ENCODE data around the gene FRYL. TPM values are rescaled to one million over a fixed set of nuclear protein-coding genes. Genes with fewer than 3 reads are reported as not detected.

The FRYL gene
- total and polyA plus RNA-seq, 2 of the 8 experiments (the other 6 are each of a cell fraction or from before 2014, with no cell fraction given): 8.0 to 36.5 TPM

DNA sequence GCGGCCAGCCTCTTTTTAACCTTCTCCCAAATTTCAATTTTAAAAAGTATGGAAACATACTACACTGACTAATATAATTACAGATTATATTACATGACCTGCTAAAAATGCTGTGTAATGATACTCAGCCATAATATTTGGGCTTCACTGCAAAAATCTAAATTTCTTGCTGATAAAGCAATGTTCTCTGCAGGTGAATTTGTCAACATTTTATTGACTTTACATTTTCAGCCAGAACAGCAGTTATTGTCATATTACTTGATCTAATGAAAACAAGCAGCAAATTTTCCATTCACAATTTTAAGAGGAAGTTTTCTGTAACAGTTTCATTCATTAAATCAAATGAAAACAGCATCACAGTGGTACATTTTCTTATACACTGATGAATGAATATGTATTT, 91.1 kb downstream of the FRYL start:
- Histone ChIP-seq H2BK12ac (ENCODE audit: low read depth, low read length) (no peak overlapping the region), H3K4me2 (ENCODE audit: insufficient read depth in 1 of 2, low read depth in 2 of 2, low read length in 2 of 2) (no peak overlapping the region), H3K27ac (ENCODE audit: low read depth, low read length) (no peak overlapping the region), H3K27me3 (replicated peaks in 1 of 4; ENCODE audit: control insufficient read depth in 3 of 4, extremely low read depth in 1 of 4, insufficient read depth in 3 of 4, low read length in 3 of 4) (no peaks in the 10 kb centered on the region), H4K8ac (ENCODE audit: extremely low read depth, insufficient read depth, low read length) (no peak overlapping the region), H2BK20ac (ENCODE audit: low read length) (no peak overlapping the region), H2BK15ac (ENCODE audit: low read length) (no peak overlapping the region), H3K4me3 (ENCODE audit: extremely low read depth in 1 of 4, insufficient read depth in 2 of 4, low read depth in 3 of 4, low read length in 4 of 4) (no peak overlapping the region), H3K23ac (ENCODE audit: insufficient read length) (no peak overlapping the region), H4K91ac (replicated peaks; ENCODE audit: insufficient read length, low read length) (no peak overlapping the region), H3K56ac (replicated peaks; ENCODE audit: insufficient read length, low read depth, low read length) (no peak overlapping the region), H3K14ac (ENCODE audit: insufficient read length) (no peak overlapping the region), H3K4me1 (replicated peaks in 1 of 4; ENCODE audit: control insufficient read depth in 3 of 4, insufficient read depth in 4 of 4, low read length in 3 of 4) (peaks cover 0 to 6% (median 1%) of the 10 kb centered on the region in 4 experiments; a peak in 1 of 7 replicates), H3K79me1 (ENCODE audit: low read depth, low read length) (no peaks in the 10 kb centered on the region; the same call in 1 of the 2 replicates), H2AFZ (ENCODE audit: low read length) (no peak overlapping the region), H4K5ac (ENCODE audit: insufficient read length, low read depth, low read length) (no peak overlapping the region), H3K23me2 (ENCODE audit: low read depth, low read length) (no peaks in the 10 kb centered on the region), H2BK5ac (ENCODE audit: low read depth, low read length) (no peak overlapping the region), H3K9ac (replicated peaks in 1 of 4; ENCODE audit: extremely low read depth in 1 of 4, low read depth in 3 of 4, low read length in 3 of 4) (no peak overlapping the region), H2BK120ac (replicated peaks; ENCODE audit: low read depth, low read length) (no peak overlapping the region), H2AK5ac (ENCODE audit: low read depth, low read length) (no peak overlapping the region), H4K20me1 (replicated peaks in 1 of 2; ENCODE audit: control insufficient read depth in 1 of 2, insufficient read depth in 2 of 2, low read length in 2 of 2) (no peaks in the 10 kb centered on the region), H3K4ac (replicated peaks; ENCODE audit: insufficient read length, low read depth, low read length) (no peak overlapping the region), H3K18ac (ENCODE audit: extremely low read depth, low read length) (no peak overlapping the region), H3K9me3 (ENCODE audit: insufficient read depth in 2 of 2, low read depth in 1 of 2, low read length in 1 of 2) (no peaks in the 10 kb centered on the region), H3K79me2 (ENCODE audit: control insufficient read depth in 1 of 2, insufficient read depth in 2 of 2, low read length in 2 of 2) (peaks cover 0 to 73% of the 10 kb centered on the region in 2 experiments; a peak in 2 of 4 replicates), H3K36me3 (ENCODE audit: control insufficient read depth in 2 of 4, insufficient read depth in 4 of 4, low read length in 3 of 4) (no peaks in the 10 kb centered on the region)
- WGBS, 2 experiments (ENCODE audit: extremely low coverage in 1 of 2, insufficient coverage in 1 of 2, insufficient read length in 1 of 2, insufficient replicate concordance in 2 of 2, low coverage in 1 of 2, low lambda C conversion rate in 2 of 2, missing lambda C conversion rate in 1 of 2): 92% methylated on average over 1 of the region's 1 CpG; no CpG with 5 or more reads in 1 of the 2 experiments
- ChIA-PET POLR2A (ENCODE audit: partially characterized antibody) (no interaction called here), CTCF (ENCODE audit: partially characterized antibody) (no interaction called here)
- DNase-seq (ENCODE audit: low read depth in 1 of 2, low spot score in 2 of 2) (no peak), FAIRE-seq (no peak)
- TF ChIP-seq CHD2 (IDR thresholded peaks at IDR 0.05; ENCODE audit: low read length) (no peak), BACH1 (IDR thresholded peaks at IDR 0.05; ENCODE audit: low read length) (no peak), CBX8 (IDR thresholded peaks at IDR 0.05; ENCODE audit: borderline replicate concordance, low read depth, low read length) (no peak), CREB1 (IDR thresholded peaks at IDR 0.05) (no peak), RBBP5 (IDR thresholded peaks at IDR 0.05; ENCODE audit: borderline replicate concordance, low read depth, low read length) (no peak), KDM1A (IDR thresholded peaks at IDR 0.05; ENCODE audit: borderline replicate concordance, low read length) (no peak), KDM5A (IDR thresholded peaks at IDR 0.05; ENCODE audit: low read length) (no peak), TCF12 (IDR thresholded peaks at IDR 0.05; ENCODE audit: low read depth, low read length) (no peak), GABPA (IDR thresholded peaks at IDR 0.05; ENCODE audit: borderline replicate concordance, insufficient read depth, low read length) (no peak), POLR2A (IDR thresholded peaks at IDR 0.05; ENCODE audit: control extremely low read depth in 1 of 2, low read depth in 2 of 2, low read length in 2 of 2) (no peak), JUND (IDR thresholded peaks at IDR 0.05; ENCODE audit: low read length) (no peak)
- TF ChIP-seq, protein P1, sequence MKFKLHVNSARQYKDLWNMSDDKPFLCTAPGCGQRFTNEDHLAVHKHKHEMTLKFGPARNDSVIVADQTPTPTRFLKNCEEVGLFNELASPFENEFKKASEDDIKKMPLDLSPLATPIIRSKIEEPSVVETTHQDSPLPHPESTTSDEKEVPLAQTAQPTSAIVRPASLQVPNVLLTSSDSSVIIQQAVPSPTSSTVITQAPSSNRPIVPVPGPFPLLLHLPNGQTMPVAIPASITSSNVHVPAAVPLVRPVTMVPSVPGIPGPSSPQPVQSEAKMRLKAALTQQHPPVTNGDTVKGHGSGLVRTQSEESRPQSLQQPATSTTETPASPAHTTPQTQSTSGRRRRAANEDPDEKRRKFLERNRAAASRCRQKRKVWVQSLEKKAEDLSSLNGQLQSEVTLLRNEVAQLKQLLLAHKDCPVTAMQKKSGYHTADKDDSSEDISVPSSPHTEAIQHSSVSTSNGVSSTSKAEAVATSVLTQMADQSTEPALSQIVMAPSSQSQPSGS (IDR thresholded peaks at IDR 0.05; ENCODE audit: low read length): no peak
- TF ChIP-seq, protein P2, sequence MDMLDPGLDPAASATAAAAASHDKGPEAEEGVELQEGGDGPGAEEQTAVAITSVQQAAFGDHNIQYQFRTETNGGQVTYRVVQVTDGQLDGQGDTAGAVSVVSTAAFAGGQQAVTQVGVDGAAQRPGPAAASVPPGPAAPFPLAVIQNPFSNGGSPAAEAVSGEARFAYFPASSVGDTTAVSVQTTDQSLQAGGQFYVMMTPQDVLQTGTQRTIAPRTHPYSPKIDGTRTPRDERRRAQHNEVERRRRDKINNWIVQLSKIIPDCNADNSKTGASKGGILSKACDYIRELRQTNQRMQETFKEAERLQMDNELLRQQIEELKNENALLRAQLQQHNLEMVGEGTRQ (IDR thresholded peaks at IDR 0.05; ENCODE audit: low read length): no peak

Measured in H1 (cell line).